H9 (cell line): ENCODE measurements around the gene MED13L. TPM values are rescaled to one million over a fixed set of nuclear protein-coding genes. Genes with fewer than 3 reads are reported as not detected.

Source experiments
- DNase-seq: peaks from one replicate; pipeline ENCODE4 v3.0.0-alpha.2; 2017
- H2AFZ ChIP-seq: one replicate; pipeline ENCODE4 v1.6.1; 2013; ENCODE audit warnings: mild to moderate bottlenecking, low read length, control low read depth, moderate library complexity
- H2AK5ac ChIP-seq: 2 replicates; pipeline ENCODE4 v1.6.1; 2013; ENCODE audit warnings: low read length, control low read depth, mixed read lengths; ENCODE audit not compliant: insufficient read length
- H2BK120ac ChIP-seq: one replicate; pipeline ENCODE4 v1.6.1; 2013; ENCODE audit warnings: low read depth, mild to moderate bottlenecking, low read length, control low read depth, inconsistent platforms; ENCODE audit not compliant: poor library complexity, severe bottlenecking
- H2BK12ac ChIP-seq: 2 replicates; pipeline ENCODE4 v1.6.1; 2013; ENCODE audit warnings: low read length, control low read depth, mixed read lengths, low read depth; ENCODE audit not compliant: insufficient read length
- H2BK15ac ChIP-seq: 2 replicates; pipeline ENCODE4 v1.6.1; 2013; ENCODE audit warnings: low read depth, low read length, control low read depth
- H2BK20ac ChIP-seq: one replicate; pipeline ENCODE4 v1.6.1; 2013; ENCODE audit warnings: low read depth, mild to moderate bottlenecking, low read length, control low read depth, inconsistent platforms; ENCODE audit not compliant: poor library complexity, severe bottlenecking
- H2BK5ac ChIP-seq: 2 replicates; pipeline ENCODE4 v1.6.1; 2013; ENCODE audit warnings: low read length, control low read depth, mixed read lengths; ENCODE audit not compliant: insufficient read length
- H3K14ac ChIP-seq: 2 replicates; pipeline ENCODE4 v1.6.1; 2013; ENCODE audit warnings: low read length, control low read depth; ENCODE audit not compliant: insufficient read depth
- H3K18ac ChIP-seq: 2 replicates; pipeline ENCODE4 v1.6.1; 2013; ENCODE audit warnings: low read depth, mild to moderate bottlenecking, mixed read lengths, low read length, control low read depth; ENCODE audit not compliant: insufficient read length
- H3K23ac ChIP-seq: 2 replicates; pipeline ENCODE4 v1.6.1; 2013; ENCODE audit warnings: low read length, control low read depth, mixed read lengths, low read depth; ENCODE audit not compliant: insufficient read length
- H3K23me2 ChIP-seq: 2 replicates; pipeline ENCODE4 v1.6.1; 2013; ENCODE audit warnings: low read depth, mild to moderate bottlenecking, mixed read lengths, low read length, control low read depth; ENCODE audit not compliant: insufficient read length, poor library complexity, severe bottlenecking
- H3K27ac ChIP-seq: 2 replicates; pipeline ENCODE4 v1.5.1; 2013; ENCODE audit warnings: low read length, control low read depth, mixed read lengths, low read depth; ENCODE audit not compliant: insufficient read length
- H3K27me3 ChIP-seq: 2 replicates; pipeline ENCODE4 v1.6.1; 2013; ENCODE audit warnings: low read length, control low read depth, inconsistent platforms; ENCODE audit not compliant: insufficient read depth
- H3K4ac ChIP-seq: 2 replicates; pipeline ENCODE4 v1.6.1; 2013; ENCODE audit warnings: low read depth, mild to moderate bottlenecking, control low read depth, inconsistent platforms, low read length, moderate library complexity
- H3K4me1 ChIP-seq: 2 replicates; pipeline ENCODE4 v1.6.1; 2013; ENCODE audit warnings: low read length, control low read depth, inconsistent platforms; ENCODE audit not compliant: insufficient read depth
- H3K4me2 ChIP-seq: 2 replicates; pipeline ENCODE4 v1.6.1; 2013; ENCODE audit warnings: low read length, control low read depth, mixed read lengths; ENCODE audit not compliant: insufficient read length, insufficient read depth
- H3K56ac ChIP-seq: 2 replicates; pipeline ENCODE4 v1.6.1; 2013; ENCODE audit warnings: low read depth, mild to moderate bottlenecking, mixed read lengths, low read length, control low read depth; ENCODE audit not compliant: insufficient read length
- H3K79me1 ChIP-seq: 2 replicates; pipeline ENCODE4 v1.6.1; 2013; ENCODE audit warnings: low read depth, mild to moderate bottlenecking, moderate library complexity, low read length, control low read depth, inconsistent platforms; ENCODE audit not compliant: insufficient read depth, poor library complexity, severe bottlenecking
- H3K79me2 ChIP-seq: 2 replicates; pipeline ENCODE4 v1.6.1; 2013; ENCODE audit warnings: low read length, control low read depth, inconsistent platforms; ENCODE audit not compliant: insufficient read depth
- H3K9ac ChIP-seq: 2 replicates; pipeline ENCODE4 v1.6.1; 2013; ENCODE audit warnings: low read length, control low read depth, mixed read lengths; ENCODE audit not compliant: insufficient read length; ENCODE audit errors: extremely low read depth
- H3K9me3 ChIP-seq: one replicate; pipeline ENCODE4 v1.6.1; 2013; ENCODE audit warnings: low read depth, low read length, inconsistent platforms; ENCODE audit not compliant: control insufficient read depth
- H3T11ph ChIP-seq: one replicate; pipeline ENCODE4 v1.6.1; 2013; ENCODE audit warnings: mild to moderate bottlenecking, low read length, control low read depth, inconsistent platforms
- H4K20me1 ChIP-seq: one replicate; pipeline ENCODE4 v1.6.1; 2013; ENCODE audit not compliant: control insufficient read depth, insufficient read length, insufficient read depth
- H4K5ac ChIP-seq: 2 replicates; pipeline ENCODE4 v1.6.1; 2013; ENCODE audit warnings: low read depth, mild to moderate bottlenecking, mixed read lengths, low read length, control low read depth; ENCODE audit not compliant: insufficient read length
- H4K8ac ChIP-seq: replicated peaks from 2 replicates; pipeline ENCODE4 v1.6.1; 2013; ENCODE audit warnings: low read length, control low read depth, mixed read lengths, low read depth; ENCODE audit not compliant: insufficient read length
- H4K91ac ChIP-seq: 2 replicates; pipeline ENCODE4 v1.6.1; 2013; ENCODE audit warnings: low read depth, mild to moderate bottlenecking, moderate library complexity, mixed read lengths, low read length, control low read depth; ENCODE audit not compliant: insufficient read length
- H3K27ac Mint-ChIP-seq, 3 experiments: 2 replicates in 2 of 3; 3 replicates in 1 of 3; pipeline ENCODE4 v1.8.0; 2020 to 2021; ENCODE audit warnings: mixed read lengths in 3 of 3, mild to moderate bottlenecking in 1 of 3, moderate library complexity in 1 of 3
- H3K27me3 Mint-ChIP-seq: 2 replicates; pipeline ENCODE4 v1.8.0; 2021; ENCODE audit warnings: low read depth, mild to moderate bottlenecking, moderate library complexity, mixed read lengths
- H3K36me3 Mint-ChIP-seq, 3 experiments: 2 replicates in 2 of 3; 3 replicates in 1 of 3; pipeline ENCODE4 v1.8.0; 2020 to 2021; ENCODE audit warnings: low read depth in 3 of 3, mixed read lengths in 3 of 3; ENCODE audit not compliant: insufficient read depth in 1 of 3
- H3K4me1 Mint-ChIP-seq, 2 experiments: 2 replicates each; pipeline ENCODE4 v1.8.0; 2020; ENCODE audit warnings: mixed read lengths in 2 of 2
- H3K4me3 Mint-ChIP-seq, 2 experiments: 2 replicates in 1 of 2; 3 replicates in 1 of 2; pipeline ENCODE4 v1.8.0; 2020 to 2021; ENCODE audit warnings: mild to moderate bottlenecking in 2 of 2, mixed read lengths in 2 of 2, moderate library complexity in 1 of 2
- H3K9me3 Mint-ChIP-seq, 2 experiments: 2 replicates in 1 of 2; 3 replicates in 1 of 2; pipeline ENCODE4 v1.8.0; 2020; ENCODE audit warnings: mild to moderate bottlenecking in 2 of 2, mixed read lengths in 2 of 2, moderate library complexity in 1 of 2
- WGBS: extraction: QIAGEN DNeasy Blood & Tissue Kit; methylation state at CpG from one replicate; pipeline ENCODE4 v1.1.7; 2013; ENCODE audit warnings: missing lambda C conversion rate, low lambda C conversion rate, mixed read lengths; ENCODE audit not compliant: insufficient read length; ENCODE audit errors: extremely low coverage; 5-methylcytosine and 5-hydroxymethylcytosine counted together
- total RNA-seq: library from RNA; stranded (reverse); gene quantifications from 2 replicates; pipeline ENCODE4 v1.2.1, GENCODE V29; 2021
- TF ChIP-seq, protein P1 (sequence below): fragments of 200-600 bp; sonication (generic); conservative IDR thresholded peaks from 3 replicates; pipeline ENCODE4 v1.8.0; 2021; ENCODE audit warnings: antibody characterized with exemption, mild to moderate bottlenecking

The MED13L gene
- total RNA-seq, 1 experiment from 2014 or later = 52.4 TPM

GRCh38 chr12:116092162-116092561 is 185.3 kb downstream of the MED13L start:
- Mint-ChIP-seq H3K36me3 (peaks cover 0 to 2% (median 0%) of the 10 kb centered on the region in 3 experiments; a peak in 1 of 7 replicates), H3K4me3 (no peak overlapping the region), H3K9me3 (no peaks in the 10 kb centered on the region), H3K27ac (no peak overlapping the region), H3K4me1 (peaks cover 14 to 18% of the 10 kb centered on the region in 2 experiments), H3K27me3 (no peaks in the 10 kb centered on the region)
- Histone ChIP-seq H3K4me2 (no peak overlapping the region), H2AK5ac (no peak overlapping the region), H3K23ac (no peak overlapping the region), H2AFZ (no peak overlapping the region), H3K27ac (no peak overlapping the region), H3K79me1 (no peaks in the 10 kb centered on the region), H4K20me1 (no peaks in the 10 kb centered on the region), H2BK5ac (no peak overlapping the region), H3K18ac (no peak overlapping the region), H2BK12ac (no peak overlapping the region), H3K79me2 (no peaks in the 10 kb centered on the region), H2BK15ac (no peak overlapping the region), H3K14ac (no peak overlapping the region), H2BK120ac (no peak overlapping the region), H3T11ph (no peak overlapping the region), H2BK20ac (no peak overlapping the region), H3K9me3 (no peaks in the 10 kb centered on the region), H3K4me1 (no peaks in the 10 kb centered on the region), H4K91ac (no peak overlapping the region), H3K23me2 (no peaks in the 10 kb centered on the region), H3K56ac (no peak overlapping the region), H3K4ac (no peak overlapping the region), H4K5ac (no peak overlapping the region), H4K8ac (no peak overlapping the region), H3K27me3 (no peaks in the 10 kb centered on the region), H3K9ac (no peak overlapping the region)
- TF ChIP-seq, protein P1, sequence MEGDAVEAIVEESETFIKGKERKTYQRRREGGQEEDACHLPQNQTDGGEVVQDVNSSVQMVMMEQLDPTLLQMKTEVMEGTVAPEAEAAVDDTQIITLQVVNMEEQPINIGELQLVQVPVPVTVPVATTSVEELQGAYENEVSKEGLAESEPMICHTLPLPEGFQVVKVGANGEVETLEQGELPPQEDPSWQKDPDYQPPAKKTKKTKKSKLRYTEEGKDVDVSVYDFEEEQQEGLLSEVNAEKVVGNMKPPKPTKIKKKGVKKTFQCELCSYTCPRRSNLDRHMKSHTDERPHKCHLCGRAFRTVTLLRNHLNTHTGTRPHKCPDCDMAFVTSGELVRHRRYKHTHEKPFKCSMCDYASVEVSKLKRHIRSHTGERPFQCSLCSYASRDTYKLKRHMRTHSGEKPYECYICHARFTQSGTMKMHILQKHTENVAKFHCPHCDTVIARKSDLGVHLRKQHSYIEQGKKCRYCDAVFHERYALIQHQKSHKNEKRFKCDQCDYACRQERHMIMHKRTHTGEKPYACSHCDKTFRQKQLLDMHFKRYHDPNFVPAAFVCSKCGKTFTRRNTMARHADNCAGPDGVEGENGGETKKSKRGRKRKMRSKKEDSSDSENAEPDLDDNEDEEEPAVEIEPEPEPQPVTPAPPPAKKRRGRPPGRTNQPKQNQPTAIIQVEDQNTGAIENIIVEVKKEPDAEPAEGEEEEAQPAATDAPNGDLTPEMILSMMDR = no peak
- DNase-seq = no peak
- WGBS = no CpG with 5 or more reads among the region's 3 CpGs
